Measurements from ENCODE around the gene FHAD1. TPM values are rescaled to one million over a fixed set of nuclear protein-coding genes. Genes with fewer than 3 reads are reported as not detected.

Gene FHAD1
- total and polyA plus RNA-seq, 2 donors (not counting 3 experiments of a cell fraction or from before 2014, with no cell fraction given) = 0.04 to 0.69 TPM

DNA sequence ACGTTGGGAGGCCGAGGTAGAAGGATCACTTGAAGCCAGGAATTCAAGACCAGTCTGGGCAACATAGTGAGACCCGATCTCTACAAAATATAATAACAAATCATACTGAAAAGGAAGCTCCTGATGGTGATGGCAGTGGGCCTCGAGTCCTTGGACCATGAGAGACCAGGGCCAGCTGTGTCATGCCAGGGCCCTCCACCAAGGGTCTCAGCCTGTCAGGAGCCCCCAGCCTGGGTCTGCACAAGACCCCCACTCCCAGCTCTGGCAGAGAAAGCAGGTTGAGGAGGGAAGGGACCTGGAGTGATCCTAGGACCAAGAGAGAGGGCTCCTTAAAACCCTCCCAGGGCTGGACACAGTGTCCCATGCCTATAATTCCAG is 184.5 kb downstream of the FHAD1 start:
- H3K9me1 ChIP-seq (replicated peaks; ENCODE audit: control insufficient read depth, extremely low read depth, insufficient read depth, low read length) = no peaks in the 10 kb centered on the region
- no peaks in the 10 kb centered on the region for H4K20me1 ChIP-seq (replicated peaks; ENCODE audit: control insufficient read depth, extremely low read depth, insufficient read depth, low read length)
- TF ChIP-seq POLR2A (IDR thresholded peaks at IDR 0.05; ENCODE audit: low read depth, low read length) = no peak
- TF ChIP-seq MYC (IDR thresholded peaks at IDR 0.05; ENCODE audit: low read depth, low read length) = no peak
- TF ChIP-seq JUN (IDR thresholded peaks at IDR 0.05; ENCODE audit: borderline replicate concordance, insufficient read depth, insufficient read length, low read depth) = no peak
- TF ChIP-seq EZH2 (IDR thresholded peaks at IDR 0.05; ENCODE audit: borderline replicate concordance, low read depth, low read length, severe bottlenecking) = no peak
- no peak for TF ChIP-seq MAX (IDR thresholded peaks at IDR 0.05; ENCODE audit: insufficient read depth, insufficient read length)
- TF ChIP-seq FOS (IDR thresholded peaks at IDR 0.05; ENCODE audit: borderline replicate concordance, insufficient read depth, low read length) = no peak
- no peak for TF ChIP-seq GATA2 (IDR thresholded peaks at IDR 0.05; ENCODE audit: insufficient read depth, insufficient read length, low read depth, low read length)
- TF ChIP-seq, protein P1, sequence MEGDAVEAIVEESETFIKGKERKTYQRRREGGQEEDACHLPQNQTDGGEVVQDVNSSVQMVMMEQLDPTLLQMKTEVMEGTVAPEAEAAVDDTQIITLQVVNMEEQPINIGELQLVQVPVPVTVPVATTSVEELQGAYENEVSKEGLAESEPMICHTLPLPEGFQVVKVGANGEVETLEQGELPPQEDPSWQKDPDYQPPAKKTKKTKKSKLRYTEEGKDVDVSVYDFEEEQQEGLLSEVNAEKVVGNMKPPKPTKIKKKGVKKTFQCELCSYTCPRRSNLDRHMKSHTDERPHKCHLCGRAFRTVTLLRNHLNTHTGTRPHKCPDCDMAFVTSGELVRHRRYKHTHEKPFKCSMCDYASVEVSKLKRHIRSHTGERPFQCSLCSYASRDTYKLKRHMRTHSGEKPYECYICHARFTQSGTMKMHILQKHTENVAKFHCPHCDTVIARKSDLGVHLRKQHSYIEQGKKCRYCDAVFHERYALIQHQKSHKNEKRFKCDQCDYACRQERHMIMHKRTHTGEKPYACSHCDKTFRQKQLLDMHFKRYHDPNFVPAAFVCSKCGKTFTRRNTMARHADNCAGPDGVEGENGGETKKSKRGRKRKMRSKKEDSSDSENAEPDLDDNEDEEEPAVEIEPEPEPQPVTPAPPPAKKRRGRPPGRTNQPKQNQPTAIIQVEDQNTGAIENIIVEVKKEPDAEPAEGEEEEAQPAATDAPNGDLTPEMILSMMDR (IDR thresholded peaks at IDR 0.05; ENCODE audit: extremely low read depth in 1 of 2, insufficient read depth in 1 of 2, low read depth in 1 of 2, low read length in 2 of 2) = no peak
- TF ChIP-seq POLR2AphosphoS5 (IDR thresholded peaks at IDR 0.05; ENCODE audit: insufficient read depth, low read depth, low read length) = no peak
- H3K4me3 ChIP-seq (replicated peaks in 1 of 3; ENCODE audit: insufficient read depth in 1 of 3, low read depth in 1 of 3, low read length in 3 of 3) = no peak overlapping the region
- no peak overlapping the region for H2AFZ ChIP-seq (ENCODE audit: low read depth, low read length)
- dilution Hi-C loops (cut with MboI; ENCODE audit: extremely low pct_ligation_motif_present, low sequenced_read_pairs) = no loop called here
- H3K4me2 ChIP-seq (ENCODE audit: insufficient read depth, low read length) = no peak overlapping the region
- H3K9me3 ChIP-seq (replicated peaks; ENCODE audit: control insufficient read depth, insufficient read depth, low read length) = no peaks in the 10 kb centered on the region
- no peak for DNase-seq (ENCODE audit: low read depth, low spot score)
- no peak for FAIRE-seq
- ChIA-PET POLR2A (interaction anchor here (1.0 kb wide), 1 partner anchor 108 kb away, joined by 3 read pairs; no protein-coding TSS in a partner anchor), CTCF (interaction anchor here (0.7 to 13.1 kb wide), 22 partner anchors 10 to 303 kb away, joined by 3 to 332 read pairs (median 6); partner anchors contain the start of gene EFHD2)
- H3K27me3 ChIP-seq (ENCODE audit: control insufficient read depth in 2 of 2, insufficient read depth in 2 of 2, low read length in 2 of 2) = no peaks in the 10 kb centered on the region
- no peak overlapping the region for H3K9ac ChIP-seq (replicated peaks; ENCODE audit: extremely low read depth, insufficient read depth, low read length)
- BruUV-seq (replicated peaks) = no TSS peak
- H3K4me1 ChIP-seq (ENCODE audit: control insufficient read depth, extremely low read depth, insufficient read depth, low read length) = no peaks in the 10 kb centered on the region
- H3K36me3 ChIP-seq (ENCODE audit: control insufficient read depth in 2 of 2, extremely low read depth in 1 of 2, insufficient read depth in 2 of 2, low read length in 2 of 2) = peaks cover 8 to 11% of the 10 kb centered on the region in 2 experiments
- H3K27ac ChIP-seq (ENCODE audit: insufficient read depth, low read depth, low read length) = no peak overlapping the region
- intact Hi-C loops (cut with micrococcal nuclease) = loop anchor here (1.0 to 5.0 kb wide), 6 partner anchors 70 to 304 kb away; no protein-coding TSS in a partner anchor
- H3K79me2 ChIP-seq (ENCODE audit: control insufficient read depth, insufficient read depth, low read length) = no peaks in the 10 kb centered on the region

Data from endothelial cell of umbilical vein (primary cell).